Measurements from ENCODE around the gene SCYL1. TPM values are rescaled to one million over a fixed set of nuclear protein-coding genes. Genes with fewer than 3 reads are reported as not detected.

Gene SCYL1
- total RNA-seq (2014; rRNA removed; shearing (Covaris generic)), result 66.6 and 67.0 TPM in 2 replicates
- 50.5 and 57.6 TPM in 2 replicates for polyA plus RNA-seq (2015; cell fraction: cytosol; rRNA removed)
- polyA plus RNA-seq (2015; cell fraction: nucleus; rRNA removed), result 50.7 and 62.7 TPM in 2 replicates

- DNase-seq (ENCODE audit: low read depth), result no peak
Observed at GRCh38 chr11:65524741-65525545, at the start of gene SCYL1. SCYL1 (plus strand) TSS chr11:65525083; CDS start chr11:65525154, 71 bp downstream.

DNA sequence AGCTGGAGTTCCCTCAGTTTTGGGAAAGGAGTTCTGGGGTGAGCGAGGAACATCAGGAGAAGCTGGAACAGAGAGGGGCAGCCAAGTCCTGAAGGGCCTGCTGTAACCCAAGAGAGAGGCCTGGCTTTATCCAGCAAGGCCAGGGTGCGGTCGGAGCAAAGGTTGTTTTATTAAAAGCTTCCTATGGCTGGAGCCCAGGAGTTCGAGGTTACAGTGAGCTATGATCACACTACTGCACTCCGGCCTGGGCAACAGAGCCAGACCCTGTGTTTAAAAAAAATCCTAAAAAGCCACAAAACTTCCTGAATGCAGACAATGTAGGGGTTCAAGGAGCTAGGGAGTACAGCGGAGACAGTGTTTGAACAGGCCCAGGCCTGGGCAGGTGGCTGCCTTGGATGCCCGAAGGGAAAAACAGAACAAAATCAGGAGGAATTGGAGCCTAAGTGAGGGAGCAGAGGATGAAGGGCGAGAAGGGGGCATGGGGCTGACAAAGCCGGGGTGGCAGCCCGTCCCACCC lies 48.2 kb upstream of the SCYL1 start:
- no peak for DNase-seq (ENCODE audit: low read depth)

DNA sequence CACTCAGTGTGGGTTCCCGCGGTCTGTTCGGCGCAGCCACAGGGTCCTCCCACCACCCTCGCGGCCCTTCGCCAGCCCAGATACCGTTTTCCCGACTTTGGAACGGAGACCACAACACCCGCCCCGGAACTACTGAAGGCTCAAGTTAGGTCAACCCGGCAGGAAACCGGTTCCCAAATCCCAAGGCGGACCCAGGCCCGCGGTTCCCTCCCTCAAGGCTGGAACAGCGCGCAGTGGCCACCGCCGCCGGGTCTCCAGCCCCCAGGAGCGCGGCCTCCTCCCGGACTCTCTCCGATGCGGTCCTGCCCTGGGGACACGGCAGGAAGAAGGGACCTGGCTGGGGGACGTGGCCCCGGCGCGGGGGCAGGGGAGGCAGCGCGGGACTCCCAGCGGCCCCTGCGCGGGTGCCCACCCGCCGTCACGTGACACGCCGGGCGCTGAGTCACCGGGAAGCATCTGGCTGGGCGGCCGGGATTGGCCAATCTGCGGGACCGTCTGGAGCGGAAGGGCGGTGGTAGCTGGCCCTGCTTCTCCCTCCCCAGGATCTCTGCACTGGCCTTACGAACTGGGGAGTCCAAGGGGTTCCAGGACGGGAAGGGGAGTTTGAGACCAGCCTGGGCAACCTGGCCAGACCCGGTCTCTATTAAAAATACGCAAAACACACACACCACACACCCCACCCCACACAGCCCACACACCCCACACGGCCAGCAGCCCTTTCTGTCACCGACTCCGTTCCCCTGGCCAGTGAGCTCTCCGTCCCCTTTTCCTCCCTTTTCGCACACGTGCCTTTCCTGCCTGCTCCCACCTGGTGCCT lies 47.5 kb upstream of the SCYL1 start:
- DNase-seq (ENCODE audit: low read depth), result peak; percentile 96

GRCh38 chr11:65478388-65479183 lies 46.3 kb upstream of the SCYL1 start:
- DNase-seq (ENCODE audit: low read depth), result no peak

GRCh38 chr11:65479184-65480145 lies 45.4 kb upstream of the SCYL1 start:
- peak; percentile 65 for DNase-seq (ENCODE audit: low read depth)

DNA sequence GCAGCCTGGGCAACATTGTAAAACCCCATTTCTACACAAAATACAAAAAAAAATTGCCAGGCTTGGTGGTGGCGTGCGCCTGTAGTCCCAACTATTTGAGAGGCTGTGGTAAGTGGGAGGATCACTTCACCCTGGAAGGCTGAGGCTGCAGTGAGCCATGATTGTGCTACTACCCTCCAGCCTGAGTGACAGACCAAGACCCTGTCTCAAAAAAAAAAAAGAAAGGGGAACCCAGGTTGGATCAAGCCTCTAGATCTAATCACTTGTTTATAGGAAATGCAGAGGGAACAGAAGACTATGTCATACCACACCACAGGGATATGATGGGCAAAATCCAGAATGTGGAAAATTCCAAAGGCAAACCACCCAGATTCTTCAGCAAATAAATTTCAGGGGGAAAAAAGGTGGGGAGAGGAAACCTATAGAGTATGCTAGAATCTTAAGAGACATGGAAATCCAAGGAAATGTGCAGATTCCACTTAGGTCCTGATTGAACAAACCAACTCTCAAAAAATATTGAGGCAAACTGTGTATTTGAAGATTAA lies 42.5 kb upstream of the SCYL1 start:
- peak; percentile 24 for DNase-seq (ENCODE audit: low read depth)

DNA sequence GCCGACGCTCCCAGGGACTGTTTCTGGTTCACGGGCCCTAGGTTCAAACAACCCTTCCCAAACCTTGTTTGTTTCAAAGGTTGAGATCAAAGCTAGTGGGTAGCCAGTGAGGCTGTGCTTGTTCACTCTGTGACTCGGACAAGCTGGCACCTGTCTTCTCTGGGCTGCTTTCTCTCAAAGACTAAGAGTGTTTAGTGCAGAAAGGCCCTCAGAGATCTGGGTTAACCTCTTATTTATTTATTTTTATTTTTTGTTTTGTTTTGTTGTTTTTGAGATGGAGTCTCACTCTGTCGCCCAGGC lies 39.0 kb upstream of the SCYL1 start:
- no peak for DNase-seq (ENCODE audit: low read depth)

DNA sequence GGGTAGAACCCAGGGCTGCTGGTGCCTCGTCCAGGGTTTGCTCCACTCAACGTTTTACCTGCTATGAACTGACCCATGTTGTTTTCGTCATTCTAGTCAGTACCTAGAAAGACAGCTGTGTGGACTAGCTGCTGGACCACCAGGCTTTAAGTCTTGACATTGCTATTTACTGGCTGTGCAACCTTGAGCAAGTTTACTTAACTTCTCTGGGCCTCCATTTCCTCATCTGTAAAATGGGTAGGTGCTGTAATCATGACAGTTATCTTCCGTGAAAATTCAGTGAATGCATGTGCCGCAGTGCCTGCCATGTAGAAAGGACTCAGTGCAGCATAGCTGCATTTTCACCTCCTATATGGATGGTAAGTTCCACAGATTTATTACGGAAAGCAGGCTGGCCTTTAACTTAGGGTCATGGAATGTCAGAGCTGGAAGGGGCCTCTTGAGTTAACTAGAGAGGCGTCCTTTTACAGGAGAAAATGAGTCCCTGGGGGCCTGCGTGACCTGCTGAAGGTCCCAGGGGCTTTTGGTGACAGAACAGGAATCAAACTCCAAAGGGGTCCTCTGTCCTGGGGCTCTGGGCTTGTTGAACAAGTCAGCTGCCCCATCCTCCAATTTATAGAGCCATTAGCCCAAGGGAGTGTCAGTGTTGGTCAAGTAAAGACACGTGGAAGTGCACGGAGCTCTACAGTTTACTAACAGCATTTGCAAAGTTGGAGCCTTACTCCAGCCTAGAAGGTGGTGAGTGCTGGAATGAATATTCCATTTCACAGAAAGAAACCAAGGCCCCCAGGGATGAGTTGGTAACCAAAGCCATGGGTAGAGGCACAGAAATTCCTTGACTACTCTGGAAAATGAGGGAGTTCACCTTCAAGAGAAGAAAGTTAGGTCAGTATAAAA lies 38.1 kb upstream of the SCYL1 start:
- DNase-seq (ENCODE audit: low read depth), result no peak

GRCh38 chr11:65487467-65488272 lies 37.2 kb upstream of the SCYL1 start:
- DNase-seq (ENCODE audit: low read depth), result peak; percentile 100

DNA sequence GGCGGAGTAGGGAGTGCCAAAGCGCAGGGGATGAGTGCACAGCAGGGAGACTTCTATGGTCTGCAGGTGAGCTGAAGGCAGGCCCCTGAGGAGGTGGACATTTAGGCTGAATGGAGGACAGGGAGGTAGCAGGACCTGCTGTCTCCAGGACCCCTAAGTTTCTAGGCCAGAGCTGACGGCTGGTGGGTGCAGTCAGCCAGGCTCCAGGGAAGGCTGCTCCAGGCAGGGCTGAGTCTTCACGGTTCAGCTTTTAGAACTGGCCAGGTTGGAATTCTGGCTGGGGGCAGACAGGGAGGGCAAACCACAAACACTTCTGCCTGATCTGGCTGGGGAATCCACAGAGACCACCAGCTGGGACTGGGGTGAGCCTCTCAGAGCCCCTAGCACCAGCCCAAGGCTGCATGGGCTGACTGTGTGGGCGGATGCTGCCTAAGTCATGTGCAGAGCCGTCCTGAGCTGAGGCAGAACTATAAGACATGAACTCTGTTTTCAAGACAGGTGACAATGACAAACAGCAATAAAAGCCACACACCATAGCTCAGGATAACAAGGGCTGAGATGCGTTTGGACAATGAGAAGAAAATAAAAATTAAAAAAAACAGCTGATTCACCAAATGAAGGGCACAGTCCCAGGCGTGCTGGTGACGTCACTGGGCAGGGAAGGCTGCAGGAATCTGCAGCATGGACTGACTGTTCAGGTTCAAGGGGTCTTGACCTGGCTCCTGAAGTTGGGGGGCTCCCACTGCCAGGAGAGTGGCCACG lies 36.4 kb upstream of the SCYL1 start:
- DNase-seq (ENCODE audit: low read depth), result peak; percentile 40

DNA sequence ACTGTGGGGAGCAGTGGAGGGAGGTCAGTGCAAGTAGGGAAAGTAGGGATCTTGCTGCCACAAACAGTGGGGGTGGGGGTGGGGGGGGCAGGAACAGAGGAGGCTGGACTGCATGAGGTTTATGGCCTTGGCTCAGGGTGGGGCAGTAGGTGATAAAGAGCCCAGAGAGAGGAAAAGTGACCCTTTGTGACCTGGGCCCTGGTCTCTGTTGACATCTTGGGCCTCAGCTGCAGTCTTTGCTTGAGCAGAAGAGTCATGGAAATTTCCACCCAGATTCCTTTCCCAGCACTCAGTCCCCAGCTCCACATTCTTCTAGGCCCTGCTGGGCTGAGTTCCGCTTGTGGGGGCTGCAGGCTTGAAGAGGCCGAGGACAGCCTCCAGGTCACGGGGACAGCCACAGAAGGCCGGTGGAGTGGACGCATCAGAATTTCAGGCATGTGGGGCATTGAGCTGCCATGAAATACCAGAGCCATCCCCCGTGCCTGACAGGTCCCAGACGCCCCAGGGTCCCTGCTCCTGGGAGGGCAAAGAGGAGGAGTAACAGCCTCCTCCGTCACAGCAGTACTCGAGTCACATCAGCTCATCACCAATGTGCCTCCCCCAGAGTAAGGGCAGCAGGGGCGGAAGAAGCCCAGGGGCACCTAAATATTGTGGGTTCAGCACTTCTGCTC lies 35.7 kb upstream of the SCYL1 start:
- DNase-seq (ENCODE audit: low read depth), result peak; percentile 35

DNA sequence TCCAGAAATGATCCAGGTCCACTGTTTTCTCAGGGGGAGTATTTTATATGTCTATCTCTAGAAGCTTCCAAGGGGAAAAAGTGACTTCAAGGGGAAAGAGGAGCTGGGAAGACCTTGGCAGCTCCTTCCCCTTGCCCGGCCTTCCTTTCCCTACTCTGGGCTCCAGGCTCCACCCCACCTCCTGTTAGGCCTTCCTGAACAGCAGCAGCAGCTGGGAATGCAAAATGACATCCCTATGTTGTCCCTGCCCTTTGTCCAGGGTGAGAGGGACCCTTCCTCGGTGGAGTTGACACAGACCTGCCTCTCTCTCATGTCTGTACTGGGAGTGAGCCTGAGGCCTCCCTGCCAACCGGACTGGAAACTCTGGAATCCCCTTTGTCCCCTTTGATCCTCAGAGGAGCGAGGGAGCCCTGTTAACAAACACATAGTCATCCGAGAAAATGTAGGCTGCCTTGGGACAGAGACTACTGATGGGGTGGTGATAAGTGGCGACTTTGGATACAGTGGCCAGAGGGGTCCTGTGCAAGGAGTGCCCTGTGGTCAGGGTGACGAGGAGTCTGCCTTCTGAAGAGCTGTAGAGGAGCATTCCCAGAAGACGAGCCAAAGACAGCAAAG lies 35.1 kb upstream of the SCYL1 start:
- no peak for DNase-seq (ENCODE audit: low read depth)

DNA sequence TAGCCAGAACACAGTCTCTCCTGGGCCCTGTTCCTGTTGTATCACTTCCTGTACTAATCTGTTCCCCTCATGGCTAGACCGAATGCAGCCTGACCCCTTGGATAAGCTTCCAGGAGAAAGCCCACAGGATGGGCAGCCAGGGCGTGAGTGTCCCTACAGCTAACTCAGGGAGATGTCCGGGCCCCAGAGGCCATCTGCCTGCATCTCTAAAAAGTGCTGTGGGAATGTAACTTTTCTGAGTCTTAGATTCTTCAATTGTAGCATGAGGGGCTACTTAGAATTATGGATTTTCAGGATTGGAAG lies 33.8 kb upstream of the SCYL1 start:
- peak; percentile 32 for DNase-seq (ENCODE audit: low read depth)

GRCh38 chr11:65491614-65492386 lies 33.1 kb upstream of the SCYL1 start:
- DNase-seq (ENCODE audit: low read depth), result peak; percentile 95

DNA sequence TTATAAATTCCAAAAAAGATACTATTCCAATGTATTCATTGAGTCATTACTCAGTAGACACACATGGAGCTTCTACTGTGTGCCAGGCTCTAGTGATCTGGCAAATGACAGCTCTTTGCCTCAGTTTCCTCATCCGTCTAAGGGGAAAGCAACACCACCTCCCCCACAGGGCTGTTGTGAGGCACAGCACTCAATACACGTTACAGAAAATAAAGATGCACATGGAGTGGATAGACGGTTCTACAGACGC lies 32.6 kb upstream of the SCYL1 start:
- DNase-seq (ENCODE audit: low read depth), result no peak

Measured in HT1080 (cell line).